Stimulated activated naive CD8-positive, alpha-beta T cell treated with anti-CD3 and anti-CD28 coated beads, Interleukin-15, Interleukin-2, amounts not matched to agents 100 ng/mL and 50 ng/mL, for 24 hours (primary cell): ENCODE results near the gene LGR5.

Source experiments
- H3K27ac Mint-ChIP-seq: one replicate; pipeline ENCODE4 v1.8.0; 2021; ENCODE audit warnings: mild to moderate bottlenecking, mixed read lengths
- H3K27me3 Mint-ChIP-seq: one replicate; pipeline ENCODE4 v1.8.0; 2021; ENCODE audit warnings: mixed read lengths
- H3K36me3 Mint-ChIP-seq: one replicate; pipeline ENCODE4 v1.8.0; 2021; ENCODE audit warnings: low read depth, mixed read lengths
- H3K4me1 Mint-ChIP-seq: one replicate; pipeline ENCODE4 v1.8.0; 2021; ENCODE audit warnings: low read depth, mixed read lengths
- H3K4me3 Mint-ChIP-seq: one replicate; pipeline ENCODE4 v1.8.0; 2021; ENCODE audit warnings: mild to moderate bottlenecking, mixed read lengths
- H3K9me3 Mint-ChIP-seq: one replicate; pipeline ENCODE4 v1.8.0; 2021; ENCODE audit warnings: mixed read lengths

Gene LGR5

DNA sequence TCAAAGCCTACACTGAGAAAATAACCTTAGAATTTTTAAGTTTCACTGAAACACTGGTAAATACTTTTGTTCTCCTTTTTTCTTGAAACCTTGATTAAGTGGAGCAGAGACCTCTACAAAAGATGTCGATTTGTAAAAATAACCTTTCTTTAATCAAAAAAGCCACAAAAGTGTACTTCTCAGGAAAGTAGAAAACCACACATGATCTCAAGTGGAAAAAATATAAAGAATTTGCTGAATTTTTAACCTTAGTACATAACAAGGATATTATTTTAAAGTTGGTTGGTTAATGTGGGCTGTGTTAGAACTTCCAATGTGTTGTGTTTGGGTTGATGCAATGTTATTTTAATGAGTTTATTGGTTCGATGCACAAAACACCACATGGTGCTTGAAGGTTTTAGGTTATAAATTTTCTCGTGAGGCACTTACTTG, 8.6 kb downstream of the LGR5 start:
- no peak overlapping the region for H3K4me3 Mint-ChIP-seq
- H3K9me3 Mint-ChIP-seq: peaks cover 4% of the 10 kb centered on the region
- H3K36me3 Mint-ChIP-seq: no peaks in the 10 kb centered on the region
- H3K4me1 Mint-ChIP-seq: no peaks in the 10 kb centered on the region
- peaks cover 38% of the 10 kb centered on the region for H3K27me3 Mint-ChIP-seq
- no peak overlapping the region for H3K27ac Mint-ChIP-seq

DNA sequence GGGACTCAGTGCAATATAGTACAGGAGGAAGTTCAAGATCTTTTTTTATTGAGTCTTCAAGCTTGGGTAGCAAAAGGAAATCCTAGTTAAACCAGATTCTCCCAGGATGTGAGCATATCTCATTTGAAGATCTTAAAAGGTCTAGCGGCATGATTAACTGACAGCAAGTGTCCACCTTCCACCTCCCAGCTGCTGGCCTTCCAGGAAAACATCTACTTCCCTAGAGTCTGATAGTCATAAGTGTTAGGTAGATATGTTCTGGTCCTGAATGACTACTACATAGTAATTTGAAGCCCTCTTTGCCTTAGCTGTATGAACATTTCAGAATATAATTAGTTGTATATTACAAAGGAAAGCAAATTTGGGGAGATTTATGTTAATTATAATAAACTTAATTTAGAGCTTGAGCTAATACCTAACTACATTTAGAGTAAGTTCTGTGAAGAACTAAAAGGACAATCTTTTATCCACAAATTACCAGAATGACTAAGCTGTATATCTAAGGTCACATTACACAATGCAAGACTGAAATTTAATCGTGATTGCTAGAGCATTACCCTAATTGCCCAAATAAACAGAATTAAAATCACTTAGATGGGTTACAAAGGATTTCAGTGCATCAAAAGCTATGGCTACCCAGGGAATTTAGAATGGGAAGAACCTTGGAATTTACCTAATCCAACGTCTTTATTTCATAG, 9.9 kb downstream of the LGR5 start:
- Mint-ChIP-seq H3K9me3 (peaks cover 4% of the 10 kb centered on the region), H3K27me3 (peaks cover 41% of the 10 kb centered on the region), H3K36me3 (no peaks in the 10 kb centered on the region), H3K4me3 (no peak overlapping the region), H3K27ac (no peak overlapping the region), H3K4me1 (no peaks in the 10 kb centered on the region)

DNA sequence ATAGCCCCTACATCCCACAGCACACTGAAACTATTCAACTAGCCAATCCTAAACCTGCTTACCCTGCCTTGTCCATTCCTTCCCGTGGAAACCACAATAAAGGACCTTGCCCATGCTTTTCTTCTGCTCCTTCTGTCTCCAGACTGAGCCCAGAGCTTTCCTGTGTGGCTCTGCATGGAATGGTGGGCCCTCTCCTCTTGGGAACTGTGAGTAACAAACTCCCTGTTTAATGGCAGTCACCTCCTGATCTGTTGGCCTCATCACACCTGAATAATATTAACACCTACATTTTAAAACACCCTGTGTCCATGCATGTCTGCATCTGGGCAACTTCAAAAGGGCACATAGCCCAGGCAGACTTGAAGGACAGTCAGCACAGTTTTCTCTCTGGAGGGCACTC, 12.4 kb downstream of the LGR5 start:
- Mint-ChIP-seq H3K27ac (no peak overlapping the region), H3K9me3 (peaks cover 4% of the 10 kb centered on the region), H3K27me3 (peaks cover 32% of the 10 kb centered on the region), H3K4me3 (no peak overlapping the region), H3K36me3 (no peaks in the 10 kb centered on the region), H3K4me1 (no peaks in the 10 kb centered on the region)

DNA sequence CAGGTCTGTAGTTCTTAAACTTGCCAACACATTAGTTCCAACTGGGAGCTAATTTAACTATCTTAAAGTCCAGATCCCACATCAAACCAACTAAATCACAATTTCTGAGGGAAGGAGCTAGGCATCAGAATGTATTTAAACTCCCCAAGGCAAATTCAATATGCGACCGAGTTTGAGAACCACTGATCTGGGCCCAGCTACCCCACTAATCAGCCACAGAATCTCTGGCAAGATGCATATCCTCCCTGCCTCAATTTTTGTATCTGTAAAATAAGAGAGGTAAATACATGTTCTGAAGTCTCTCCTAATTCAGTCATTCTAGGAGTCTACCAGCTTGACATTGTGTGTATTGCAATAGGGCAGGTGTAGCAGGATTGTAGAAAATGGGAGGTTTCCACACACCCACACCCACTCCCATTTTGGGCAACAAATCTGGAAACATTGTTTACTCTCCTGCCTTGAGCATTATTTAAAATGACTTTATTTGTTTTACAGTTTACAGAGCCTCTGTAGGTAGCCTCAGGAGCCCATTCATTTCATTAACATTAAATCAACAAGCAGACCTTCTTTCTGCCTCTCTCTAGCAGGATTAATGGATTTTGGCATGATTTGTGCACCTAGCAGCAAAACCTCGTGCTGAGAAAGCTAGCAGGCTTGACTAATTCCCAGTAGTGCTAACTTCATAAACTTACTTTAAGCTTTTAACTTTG, 15.6 kb downstream of the LGR5 start:
- Mint-ChIP-seq H3K36me3 (no peaks in the 10 kb centered on the region), H3K4me1 (no peaks in the 10 kb centered on the region), H3K27me3 (peaks cover 26% of the 10 kb centered on the region)

DNA sequence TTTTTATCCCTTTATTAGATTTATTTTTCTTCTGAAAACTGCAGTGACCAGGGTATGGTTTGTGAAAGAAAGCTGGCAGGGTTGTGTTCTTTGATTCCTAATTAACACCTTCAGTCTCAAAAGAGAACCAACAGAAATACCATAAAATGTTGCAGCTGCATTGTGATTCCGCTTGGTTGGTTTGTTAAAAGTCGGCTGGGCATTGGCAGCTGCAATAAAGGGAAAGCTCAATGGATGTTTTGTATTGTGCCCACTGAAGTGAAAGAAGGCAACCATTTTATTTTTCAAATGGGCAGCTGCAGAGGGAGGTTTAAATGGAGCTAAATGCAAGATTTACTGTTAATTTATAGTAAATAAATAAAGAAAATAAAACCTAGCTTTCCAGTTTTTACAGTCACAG, 16.7 kb downstream of the LGR5 start:
- H3K27ac Mint-ChIP-seq: no peak overlapping the region
- peaks cover 25% of the 10 kb centered on the region for H3K27me3 Mint-ChIP-seq
- peaks cover 4% of the 10 kb centered on the region for H3K9me3 Mint-ChIP-seq
- H3K4me3 Mint-ChIP-seq: no peak overlapping the region
- H3K4me1 Mint-ChIP-seq: no peaks in the 10 kb centered on the region
- no peaks in the 10 kb centered on the region for H3K36me3 Mint-ChIP-seq

More for the DNA sequence above, 15.6 kb downstream of the LGR5 start:
- no peak overlapping the region for H3K4me3 Mint-ChIP-seq
- no peak overlapping the region for H3K27ac Mint-ChIP-seq
- H3K9me3 Mint-ChIP-seq: peaks cover 4% of the 10 kb centered on the region

DNA sequence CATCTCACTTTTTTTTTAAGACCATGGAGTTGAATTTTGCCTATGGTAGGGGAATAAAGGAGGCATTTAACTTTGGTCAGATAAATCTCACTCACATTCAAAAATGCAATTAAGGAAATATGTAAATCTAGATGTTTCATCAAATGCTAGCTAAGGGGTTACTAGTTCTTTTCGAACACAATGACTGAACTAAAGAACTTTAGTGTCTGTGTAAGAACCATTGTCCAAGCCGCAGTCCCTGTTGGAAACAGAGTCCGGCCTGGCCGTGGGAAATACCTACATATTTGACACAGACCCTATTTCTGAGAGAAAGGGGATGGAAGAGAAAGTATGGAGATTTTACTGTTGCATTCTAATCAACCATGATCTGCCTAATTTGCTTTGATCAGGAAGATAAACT, 17.4 kb downstream of the LGR5 start:
- no peaks in the 10 kb centered on the region for H3K36me3 Mint-ChIP-seq
- H3K9me3 Mint-ChIP-seq: peaks cover 3% of the 10 kb centered on the region
- no peak overlapping the region for H3K4me3 Mint-ChIP-seq
- H3K27me3 Mint-ChIP-seq: peaks cover 19% of the 10 kb centered on the region
- H3K4me1 Mint-ChIP-seq: no peaks in the 10 kb centered on the region
- H3K27ac Mint-ChIP-seq: no peak overlapping the region

DNA sequence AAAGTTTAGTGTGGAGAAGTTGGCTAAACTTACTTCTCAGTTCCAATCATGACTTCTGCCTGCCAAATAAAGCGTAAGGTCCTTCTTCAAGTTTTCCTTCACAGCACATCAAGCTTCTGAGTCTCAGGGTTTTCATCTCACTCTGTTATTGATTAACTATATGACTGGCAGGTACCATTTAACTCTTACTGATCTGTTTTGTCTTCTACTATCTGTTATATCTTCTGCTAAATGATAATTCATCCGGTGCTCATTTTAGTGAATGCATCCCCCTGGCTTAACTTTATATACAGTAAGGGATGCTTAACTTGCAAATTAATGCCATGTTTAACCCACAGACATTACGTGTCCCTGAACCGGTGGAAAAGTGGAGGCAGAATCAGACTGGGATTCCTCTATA, 20.7 kb downstream of the LGR5 start:
- Mint-ChIP-seq H3K9me3 (no peaks in the 10 kb centered on the region), H3K36me3 (no peaks in the 10 kb centered on the region), H3K27me3 (peaks cover 9% of the 10 kb centered on the region), H3K4me3 (no peak overlapping the region), H3K27ac (no peak overlapping the region), H3K4me1 (no peaks in the 10 kb centered on the region)

DNA sequence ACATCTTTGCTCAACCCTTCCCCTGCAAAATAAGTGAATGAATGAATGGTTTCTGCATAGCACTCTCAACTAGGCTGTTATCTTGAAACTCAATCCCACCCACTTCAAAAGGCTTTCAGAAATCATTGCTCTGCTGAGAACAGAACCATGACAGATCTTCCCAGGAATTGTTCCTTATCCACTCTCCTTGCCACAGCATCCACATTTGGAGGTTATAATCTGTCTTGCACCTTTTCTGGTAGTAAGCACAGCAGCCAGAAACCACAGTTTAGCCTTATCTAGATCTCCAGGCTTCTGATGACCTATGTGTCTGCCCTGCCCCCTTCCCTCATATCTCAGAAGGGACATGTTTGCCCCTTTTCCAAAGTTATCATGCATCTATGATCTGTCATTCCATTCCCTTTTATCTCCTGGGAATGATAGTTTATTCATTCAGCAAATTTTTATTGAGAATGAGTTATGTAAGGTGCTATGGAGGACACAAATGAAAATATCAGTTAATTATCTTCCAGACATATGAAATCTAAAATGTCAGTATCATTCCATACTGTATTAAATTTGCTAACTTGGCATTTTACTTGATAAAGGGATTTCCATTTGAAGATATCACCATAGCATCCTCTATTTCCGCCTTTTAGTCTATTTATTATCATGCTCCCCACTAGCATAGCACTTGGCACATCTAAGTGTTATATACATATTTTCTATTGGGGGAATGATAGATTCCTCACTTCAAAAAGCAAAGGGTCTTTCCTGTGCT, 21.4 kb downstream of the LGR5 start:
- Mint-ChIP-seq H3K27me3 (peaks cover 9% of the 10 kb centered on the region), H3K36me3 (no peaks in the 10 kb centered on the region), H3K4me1 (no peaks in the 10 kb centered on the region), H3K9me3 (no peaks in the 10 kb centered on the region), H3K27ac (no peak overlapping the region), H3K4me3 (no peak overlapping the region)

DNA sequence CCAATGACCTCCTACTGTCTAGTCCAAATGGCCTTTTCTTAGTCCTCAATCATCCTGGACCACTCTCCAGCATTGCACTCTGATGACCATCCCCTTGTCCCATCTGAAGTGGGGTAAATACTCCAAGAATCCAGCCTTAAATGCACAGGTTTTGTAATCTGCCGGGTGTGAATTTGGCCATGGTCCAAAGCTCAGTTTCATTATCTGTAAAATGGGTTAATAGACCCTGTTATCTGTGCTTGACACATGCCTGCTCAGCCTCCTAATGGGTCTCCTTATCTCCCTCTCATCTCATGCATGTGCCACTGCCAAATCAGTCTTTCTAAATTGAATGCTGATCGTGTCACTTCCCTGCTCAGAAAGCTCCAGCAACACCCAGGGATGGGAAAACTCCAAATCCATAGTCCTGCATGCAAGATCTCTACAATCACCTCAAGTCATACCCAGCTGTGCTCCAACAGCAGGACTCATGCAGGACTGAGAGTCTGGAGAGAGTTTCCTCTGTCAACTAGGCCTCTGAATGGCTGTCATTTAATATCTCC, 22.3 kb downstream of the LGR5 start:
- Mint-ChIP-seq H3K27me3 (peaks cover 9% of the 10 kb centered on the region), H3K36me3 (no peaks in the 10 kb centered on the region), H3K27ac (no peak overlapping the region), H3K4me1 (no peaks in the 10 kb centered on the region), H3K4me3 (no peak overlapping the region), H3K9me3 (no peaks in the 10 kb centered on the region)

DNA sequence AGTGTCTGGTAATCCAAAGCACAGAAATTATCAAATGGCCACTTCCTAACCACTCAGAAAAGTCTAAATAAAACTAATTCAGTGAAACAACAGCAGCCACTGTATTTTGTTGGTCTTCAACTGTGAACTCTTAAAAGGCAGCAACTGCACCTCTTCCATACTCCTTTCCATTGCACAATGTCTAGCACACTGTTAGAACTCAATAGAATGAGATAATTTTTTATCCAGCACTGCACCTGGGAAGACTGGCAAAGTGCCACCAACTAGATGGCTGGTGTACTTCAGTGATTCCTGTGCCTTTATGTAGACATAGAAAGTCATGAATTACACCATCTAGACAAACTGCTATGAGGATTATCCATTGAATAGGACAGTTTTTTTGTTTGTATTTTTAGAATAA, 26.2 kb downstream of the LGR5 start:
- Mint-ChIP-seq H3K27me3 (peaks cover 9% of the 10 kb centered on the region), H3K4me1 (no peaks in the 10 kb centered on the region), H3K27ac (no peak overlapping the region), H3K36me3 (no peaks in the 10 kb centered on the region), H3K9me3 (no peaks in the 10 kb centered on the region), H3K4me3 (no peak overlapping the region)

DNA sequence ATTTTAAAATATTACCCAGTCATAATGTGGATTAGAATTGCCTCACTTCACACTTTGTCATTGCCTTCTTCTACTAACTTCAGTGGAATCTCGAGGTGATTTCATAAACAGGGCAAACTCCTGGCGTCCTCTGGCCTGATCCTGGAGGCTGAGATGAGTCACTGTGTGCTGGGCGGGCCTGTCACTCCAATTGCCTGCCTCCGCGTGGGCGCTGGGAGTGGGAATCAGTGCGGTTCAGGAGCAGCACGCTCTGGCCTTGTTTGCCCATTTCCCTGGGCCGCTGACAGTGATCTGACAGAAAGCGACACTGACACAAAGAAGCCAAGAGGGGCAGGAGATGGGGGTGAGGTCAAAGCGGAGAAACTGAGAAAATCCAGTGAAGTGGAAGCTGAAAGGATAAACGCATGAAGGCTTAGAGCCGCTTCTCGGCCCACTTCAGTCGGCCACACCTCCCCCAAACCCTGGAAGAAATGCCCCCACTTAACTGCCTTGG, 29.7 kb downstream of the LGR5 start:
- no peak overlapping the region for H3K27ac Mint-ChIP-seq
- H3K9me3 Mint-ChIP-seq: no peaks in the 10 kb centered on the region
- no peak overlapping the region for H3K4me3 Mint-ChIP-seq
- H3K4me1 Mint-ChIP-seq: no peaks in the 10 kb centered on the region
- H3K27me3 Mint-ChIP-seq: peaks cover 9% of the 10 kb centered on the region
- no peaks in the 10 kb centered on the region for H3K36me3 Mint-ChIP-seq

DNA sequence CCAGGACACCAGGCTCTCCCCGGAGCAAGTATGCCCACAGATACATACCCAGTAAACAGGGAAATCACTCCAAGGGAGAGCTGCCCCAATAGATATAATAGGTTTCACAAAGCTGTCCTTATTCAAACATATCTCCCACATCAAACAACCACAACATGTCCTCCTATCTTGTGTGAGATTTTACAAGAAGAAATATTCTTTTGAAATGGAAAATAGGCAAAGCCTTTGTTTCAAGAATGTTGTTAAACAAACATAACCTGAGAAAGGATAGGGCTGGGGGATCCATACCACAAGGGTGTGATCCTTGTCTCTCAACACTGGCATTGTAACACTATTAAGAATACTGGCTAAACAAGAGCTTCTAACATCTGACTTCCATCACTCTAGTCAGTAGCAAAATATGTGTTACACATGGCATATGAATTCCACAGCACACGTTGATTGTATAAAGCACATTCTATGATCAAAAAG, 32.9 kb downstream of the LGR5 start:
- Mint-ChIP-seq H3K9me3 (no peaks in the 10 kb centered on the region), H3K4me1 (no peaks in the 10 kb centered on the region), H3K4me3 (no peak overlapping the region), H3K36me3 (no peaks in the 10 kb centered on the region), H3K27me3 (peaks cover 3% of the 10 kb centered on the region), H3K27ac (no peak overlapping the region)

DNA sequence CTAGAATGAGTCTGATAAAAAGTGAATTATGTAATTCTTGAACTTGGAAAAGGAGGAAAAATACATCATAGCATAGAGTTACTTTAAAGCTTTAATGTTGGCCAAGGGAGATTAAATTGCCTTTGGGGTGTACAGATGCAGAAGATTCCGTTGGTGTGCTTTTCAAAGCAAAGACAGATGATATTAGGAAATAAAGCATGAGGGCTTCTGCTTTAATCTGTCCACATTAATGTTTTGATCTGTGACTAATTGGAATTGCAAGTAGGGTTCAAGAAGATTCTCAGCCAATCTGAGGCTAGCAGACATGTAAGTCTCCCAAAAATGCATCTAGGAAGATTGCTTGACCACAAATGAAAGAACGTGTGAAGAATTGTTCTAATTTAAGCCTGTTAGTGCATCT, 35.2 kb downstream of the LGR5 start:
- no peaks in the 10 kb centered on the region for H3K9me3 Mint-ChIP-seq
- no peaks in the 10 kb centered on the region for H3K4me1 Mint-ChIP-seq
- H3K4me3 Mint-ChIP-seq: no peak overlapping the region
- no peak overlapping the region for H3K27ac Mint-ChIP-seq
- H3K27me3 Mint-ChIP-seq: peaks cover 3% of the 10 kb centered on the region
- no peaks in the 10 kb centered on the region for H3K36me3 Mint-ChIP-seq

DNA sequence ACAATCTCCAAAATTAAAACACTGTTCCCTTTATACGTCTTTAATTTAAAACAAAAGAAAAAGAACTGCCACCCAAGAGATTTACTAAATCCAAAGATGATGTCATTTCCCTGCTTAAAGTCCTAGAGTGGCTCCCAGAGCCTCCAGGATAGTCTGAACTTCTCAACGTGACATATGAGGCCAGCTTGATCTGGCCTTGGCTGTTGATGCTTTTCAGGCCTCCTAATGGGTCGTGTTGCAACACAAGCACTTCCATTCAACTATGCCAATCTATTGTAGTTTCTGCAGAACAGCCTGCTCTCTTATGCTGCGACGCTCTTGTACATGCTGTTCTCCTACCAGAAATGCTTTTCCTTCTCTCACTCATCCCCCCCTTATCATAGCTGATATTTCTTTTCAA, 35.7 kb downstream of the LGR5 start:
- Mint-ChIP-seq H3K4me3 (no peak overlapping the region), H3K36me3 (no peaks in the 10 kb centered on the region), H3K27me3 (peaks cover 3% of the 10 kb centered on the region), H3K9me3 (no peaks in the 10 kb centered on the region), H3K4me1 (no peaks in the 10 kb centered on the region), H3K27ac (no peak overlapping the region)

DNA sequence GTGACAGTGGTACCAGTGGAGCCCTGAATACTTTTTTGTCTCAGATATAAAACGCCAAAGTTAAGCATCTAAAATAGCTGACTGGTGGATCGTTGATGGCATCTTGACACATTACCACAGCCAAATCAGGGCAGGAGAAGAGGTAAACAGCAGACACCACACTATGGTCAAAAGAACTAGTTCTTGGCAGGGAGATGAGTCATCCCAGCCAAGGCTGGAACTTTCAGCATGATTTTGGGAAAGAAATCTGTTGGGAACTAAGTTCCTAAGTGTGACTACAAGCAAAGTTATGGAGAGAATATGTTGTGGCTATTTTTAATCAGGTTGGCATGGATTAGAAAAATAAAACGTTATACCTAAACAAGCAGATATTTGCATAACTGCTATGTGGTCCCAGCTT, 36.9 kb downstream of the LGR5 start:
- no peaks in the 10 kb centered on the region for H3K4me1 Mint-ChIP-seq

More for the DNA sequence above, 36.9 kb downstream of the LGR5 start:
- H3K9me3 Mint-ChIP-seq: no peaks in the 10 kb centered on the region
- no peaks in the 10 kb centered on the region for H3K36me3 Mint-ChIP-seq
- no peak overlapping the region for H3K4me3 Mint-ChIP-seq
- H3K27ac Mint-ChIP-seq: no peak overlapping the region
- peaks cover 8% of the 10 kb centered on the region for H3K27me3 Mint-ChIP-seq
